Measurements from ENCODE around the gene TBL3. TPM values are rescaled to one million over a fixed set of nuclear protein-coding genes. Genes with fewer than 3 reads are reported as not detected.

The TBL3 gene
- total and polyA plus RNA-seq, 2 of the 8 experiments (the other 6 are each of a cell fraction or from before 2014, with no cell fraction given): 65.8 to 137 TPM

- TF ChIP-seq ATF2 (IDR thresholded peaks at IDR 0.05; ENCODE audit: low read length): no peak
- TF ChIP-seq POU5F1 (IDR thresholded peaks at IDR 0.05; ENCODE audit: low read depth, low read length): no peak
- TF ChIP-seq KDM5A (IDR thresholded peaks at IDR 0.05; ENCODE audit: low read length): no peak
- TF ChIP-seq PHF8 (conservative IDR thresholded peaks at IDR 0.05; ENCODE audit: low read depth, low read length): no peak
- no peak for TF ChIP-seq RFX5 (IDR thresholded peaks at IDR 0.05; ENCODE audit: borderline replicate concordance, low read depth, low read length)
- no peak for TF ChIP-seq GABPA (IDR thresholded peaks at IDR 0.05; ENCODE audit: borderline replicate concordance, insufficient read depth, low read length)
- TF ChIP-seq CEBPB (IDR thresholded peaks at IDR 0.05; ENCODE audit: low read depth, low read length): no peak
- no peak for TF ChIP-seq SRF (IDR thresholded peaks at IDR 0.05; ENCODE audit: low read depth, low read length)
- no peak for TF ChIP-seq KDM4A (IDR thresholded peaks at IDR 0.05; ENCODE audit: low read depth, low read length, severe bottlenecking)
- TF ChIP-seq EZH2 (IDR thresholded peaks at IDR 0.05; ENCODE audit: low read depth, low read length, severe bottlenecking): no peak
- no peak for TF ChIP-seq RXRA (IDR thresholded peaks at IDR 0.05; ENCODE audit: insufficient read depth, low read depth, low read length)
Observed at GRCh38 chr16:1940273-1941161, 31.3 kb upstream of the TBL3 start (continued).

Data from H1 (cell line).